Measurements from ENCODE around the gene TSPAN10.

DNA sequence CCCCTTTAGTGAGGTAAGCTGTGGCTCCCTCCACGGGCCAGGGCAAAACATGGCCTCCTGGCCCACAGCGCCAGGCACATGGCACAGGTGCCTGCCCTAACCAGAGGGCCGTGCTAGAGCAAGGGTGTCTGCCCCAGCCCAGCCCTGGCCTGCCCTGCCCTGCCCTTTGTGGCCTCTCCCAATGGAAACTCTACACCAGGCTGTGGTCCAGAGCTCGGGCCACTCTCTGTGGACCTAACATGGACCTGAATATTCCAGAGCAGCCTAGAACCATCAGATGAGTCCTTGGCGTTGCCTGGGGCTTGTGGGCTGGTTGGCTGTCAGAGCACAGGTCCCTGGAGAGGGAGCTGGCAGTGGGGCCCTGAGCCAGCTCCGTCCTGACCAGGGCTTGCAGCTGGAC lies 58.2 kb downstream of the TSPAN10 start:
- TF ChIP-seq, protein P1, sequence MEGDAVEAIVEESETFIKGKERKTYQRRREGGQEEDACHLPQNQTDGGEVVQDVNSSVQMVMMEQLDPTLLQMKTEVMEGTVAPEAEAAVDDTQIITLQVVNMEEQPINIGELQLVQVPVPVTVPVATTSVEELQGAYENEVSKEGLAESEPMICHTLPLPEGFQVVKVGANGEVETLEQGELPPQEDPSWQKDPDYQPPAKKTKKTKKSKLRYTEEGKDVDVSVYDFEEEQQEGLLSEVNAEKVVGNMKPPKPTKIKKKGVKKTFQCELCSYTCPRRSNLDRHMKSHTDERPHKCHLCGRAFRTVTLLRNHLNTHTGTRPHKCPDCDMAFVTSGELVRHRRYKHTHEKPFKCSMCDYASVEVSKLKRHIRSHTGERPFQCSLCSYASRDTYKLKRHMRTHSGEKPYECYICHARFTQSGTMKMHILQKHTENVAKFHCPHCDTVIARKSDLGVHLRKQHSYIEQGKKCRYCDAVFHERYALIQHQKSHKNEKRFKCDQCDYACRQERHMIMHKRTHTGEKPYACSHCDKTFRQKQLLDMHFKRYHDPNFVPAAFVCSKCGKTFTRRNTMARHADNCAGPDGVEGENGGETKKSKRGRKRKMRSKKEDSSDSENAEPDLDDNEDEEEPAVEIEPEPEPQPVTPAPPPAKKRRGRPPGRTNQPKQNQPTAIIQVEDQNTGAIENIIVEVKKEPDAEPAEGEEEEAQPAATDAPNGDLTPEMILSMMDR (IDR thresholded peaks at IDR 0.05; ENCODE audit: poor library complexity, severe bottlenecking), result no peak
- TF ChIP-seq TAF1 (IDR thresholded peaks at IDR 0.05; ENCODE audit: low read depth) (no peak), EZH2 (IDR thresholded peaks at IDR 0.05; ENCODE audit: borderline replicate concordance, insufficient read depth, low read length, poor library complexity, severe bottlenecking) (no peak), EP300 (conservative IDR thresholded peaks at IDR 0.05; ENCODE audit: poor library complexity, severe bottlenecking) (no peak), POLR2AphosphoS5 (IDR thresholded peaks at IDR 0.05) (no peak), RAD21 (conservative IDR thresholded peaks at IDR 0.05) (no peak), SMC3 (conservative IDR thresholded peaks at IDR 0.05; ENCODE audit: poor library complexity) (no peak), MXI1 (conservative IDR thresholded peaks at IDR 0.05; ENCODE audit: poor library complexity, severe bottlenecking) (no peak)
- TF ChIP-seq, protein P2, sequence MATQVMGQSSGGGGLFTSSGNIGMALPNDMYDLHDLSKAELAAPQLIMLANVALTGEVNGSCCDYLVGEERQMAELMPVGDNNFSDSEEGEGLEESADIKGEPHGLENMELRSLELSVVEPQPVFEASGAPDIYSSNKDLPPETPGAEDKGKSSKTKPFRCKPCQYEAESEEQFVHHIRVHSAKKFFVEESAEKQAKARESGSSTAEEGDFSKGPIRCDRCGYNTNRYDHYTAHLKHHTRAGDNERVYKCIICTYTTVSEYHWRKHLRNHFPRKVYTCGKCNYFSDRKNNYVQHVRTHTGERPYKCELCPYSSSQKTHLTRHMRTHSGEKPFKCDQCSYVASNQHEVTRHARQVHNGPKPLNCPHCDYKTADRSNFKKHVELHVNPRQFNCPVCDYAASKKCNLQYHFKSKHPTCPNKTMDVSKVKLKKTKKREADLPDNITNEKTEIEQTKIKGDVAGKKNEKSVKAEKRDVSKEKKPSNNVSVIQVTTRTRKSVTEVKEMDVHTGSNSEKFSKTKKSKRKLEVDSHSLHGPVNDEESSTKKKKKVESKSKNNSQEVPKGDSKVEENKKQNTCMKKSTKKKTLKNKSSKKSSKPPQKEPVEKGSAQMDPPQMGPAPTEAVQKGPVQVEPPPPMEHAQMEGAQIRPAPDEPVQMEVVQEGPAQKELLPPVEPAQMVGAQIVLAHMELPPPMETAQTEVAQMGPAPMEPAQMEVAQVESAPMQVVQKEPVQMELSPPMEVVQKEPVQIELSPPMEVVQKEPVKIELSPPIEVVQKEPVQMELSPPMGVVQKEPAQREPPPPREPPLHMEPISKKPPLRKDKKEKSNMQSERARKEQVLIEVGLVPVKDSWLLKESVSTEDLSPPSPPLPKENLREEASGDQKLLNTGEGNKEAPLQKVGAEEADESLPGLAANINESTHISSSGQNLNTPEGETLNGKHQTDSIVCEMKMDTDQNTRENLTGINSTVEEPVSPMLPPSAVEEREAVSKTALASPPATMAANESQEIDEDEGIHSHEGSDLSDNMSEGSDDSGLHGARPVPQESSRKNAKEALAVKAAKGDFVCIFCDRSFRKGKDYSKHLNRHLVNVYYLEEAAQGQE (IDR thresholded peaks at IDR 0.05; ENCODE audit: borderline replicate concordance), result no peak

Measured in neural cell (in vitro differentiated cells).